GM08714 (cell line): Measurements from ENCODE around the gene CAV2.

Experiments
- H3K4me3 ChIP-seq: fragments of 200-500 bp; sonication (Bioruptor generic); 2 replicates; pipeline ENCODE4 v1.5.1; 2014; ENCODE audit warnings: mild to moderate bottlenecking, low read length, inconsistent platforms
- ZNF274 ChIP-seq: IDR thresholded peaks from 2 replicates; pipeline ENCODE4 v1.6.1; 2012; ENCODE audit warnings: mild to moderate bottlenecking, low read depth, low read length

CAV2 gene

GRCh38 chr7:116525298-116525912 is 25.9 kb downstream of the CAV2 start:
- TF ChIP-seq ZNF274, result no peak
- peak overlapping the region; percentile 53 for H3K4me3 ChIP-seq

GRCh38 chr7:116525913-116526861 is 26.6 kb downstream of the CAV2 start:
- peak overlapping the region; percentile 53 for H3K4me3 ChIP-seq
- no peak for TF ChIP-seq ZNF274

GRCh38 chr7:116526897-116527296 is 27.4 kb downstream of the CAV2 start:
- peak overlapping the region; percentile 53; the same call in 1 of the 2 replicates for H3K4me3 ChIP-seq

GRCh38 chr7:116527521-116527920 is 28.0 kb downstream of the CAV2 start:
- no peak for TF ChIP-seq ZNF274
- no peak overlapping the region for H3K4me3 ChIP-seq

More at GRCh38 chr7:116526897-116527296, 27.4 kb downstream of the CAV2 start:
- TF ChIP-seq ZNF274, result no peak

GRCh38 chr7:116528008-116528789 is 28.7 kb downstream of the CAV2 start:
- no peak overlapping the region for H3K4me3 ChIP-seq
- no peak for TF ChIP-seq ZNF274

- H3K4me3 ChIP-seq, result no peak overlapping the region
- TF ChIP-seq ZNF274, result no peak
Measured at GRCh38 chr7:116529250-116529649, 29.7 kb downstream of the CAV2 start.

- H3K4me3 ChIP-seq, result no peak overlapping the region
- no peak for TF ChIP-seq ZNF274
Measured at GRCh38 chr7:116530107-116530820, 30.7 kb downstream of the CAV2 start.

- no peak overlapping the region for H3K4me3 ChIP-seq
- no peak for TF ChIP-seq ZNF274
Measured at GRCh38 chr7:116532102-116532688, 32.7 kb downstream of the CAV2 start.

- no peak for TF ChIP-seq ZNF274
Measured at GRCh38 chr7:116534790-116535189, 35.3 kb downstream of the CAV2 start.

GRCh38 chr7:116535416-116535815 is 35.9 kb downstream of the CAV2 start:
- no peak overlapping the region for H3K4me3 ChIP-seq
- no peak for TF ChIP-seq ZNF274

More at GRCh38 chr7:116534790-116535189, 35.3 kb downstream of the CAV2 start:
- no peak overlapping the region for H3K4me3 ChIP-seq

- TF ChIP-seq ZNF274, result no peak
- no peak overlapping the region for H3K4me3 ChIP-seq
Measured at GRCh38 chr7:116538138-116538537, 38.6 kb downstream of the CAV2 start.

GRCh38 chr7:116539879-116540278 is 40.3 kb downstream of the CAV2 start:
- TF ChIP-seq ZNF274, result no peak
- H3K4me3 ChIP-seq, result no peak overlapping the region

- no peak for TF ChIP-seq ZNF274
- H3K4me3 ChIP-seq, result no peak overlapping the region
Measured at GRCh38 chr7:116540743-116541142, 41.2 kb downstream of the CAV2 start.
